KMS-11 (cell line): Measurements from ENCODE around the gene RP9.

Experiments
- H2AFZ ChIP-seq: fragments of 200-600 bp; sonication (generic); 2 replicates; pipeline ENCODE4 v1.6.1; 2016; ENCODE audit warnings: antibody characterized with exemption, mixed run types, low read depth
- H3K27ac ChIP-seq: fragments of 200-600 bp; sonication (generic); 2 replicates; pipeline ENCODE4 v1.6.1; 2016; ENCODE audit warnings: mild to moderate bottlenecking, mixed run types
- H3K27me3 ChIP-seq: fragments of 200-600 bp; sonication (generic); 2 replicates; pipeline ENCODE4 v1.6.1; 2017; ENCODE audit warnings: mild to moderate bottlenecking, low read depth, mixed run types, moderate library complexity; ENCODE audit not compliant: insufficient read depth
- H3K36me3 ChIP-seq: fragments of 200-600 bp; sonication (generic); 2 replicates; pipeline ENCODE4 v1.6.1; 2017; ENCODE audit warnings: mild to moderate bottlenecking, mixed run types; ENCODE audit not compliant: insufficient read depth
- H3K4me1 ChIP-seq: fragments of 200-600 bp; sonication (generic); 2 replicates; pipeline ENCODE4 v1.6.1; 2016; ENCODE audit warnings: mild to moderate bottlenecking, low read depth, mixed run types; ENCODE audit not compliant: poor library complexity, severe bottlenecking
- H3K4me2 ChIP-seq: fragments of 200-600 bp; sonication (generic); 2 replicates; pipeline ENCODE4 v1.7.0; 2016; ENCODE audit warnings: mild to moderate bottlenecking, mixed run types
- H3K4me3 ChIP-seq: fragments of 200-600 bp; sonication (generic); IDR thresholded peaks from 2 replicates; pipeline ENCODE4 v1.6.1; 2017; ENCODE audit warnings: low read depth, low read length, mixed read lengths; ENCODE audit not compliant: insufficient read depth
- H3K79me2 ChIP-seq: fragments of 200-600 bp; sonication (generic); 2 replicates; pipeline ENCODE4 v1.6.1; 2016; ENCODE audit warnings: low read depth, mixed run types; ENCODE audit not compliant: insufficient read depth
- H3K9ac ChIP-seq: fragments of 200-600 bp; sonication (generic); 2 replicates; pipeline ENCODE4 v1.6.1; 2016; ENCODE audit warnings: mild to moderate bottlenecking, mixed run types
- H4K20me1 ChIP-seq: fragments of 200-600 bp; sonication (generic); 2 replicates; pipeline ENCODE4 v1.6.1; 2016; ENCODE audit warnings: mild to moderate bottlenecking, mixed run types; ENCODE audit not compliant: insufficient read depth
- CTCF ChIP-seq: fragments of 200-600 bp; sonication (generic); conservative IDR thresholded peaks from 2 replicates; pipeline ENCODE4 v1.6.1; 2017; ENCODE audit warnings: low read depth, mild to moderate bottlenecking, antibody characterized with exemption, low read length, moderate library complexity, mixed read lengths

RP9 gene

GRCh38 chr7:33142585-33142984, 33.4 kb upstream of the RP9 start:
- no peak overlapping the region for H3K4me3 ChIP-seq

GRCh38 chr7:33137103-33137502, 27.9 kb upstream of the RP9 start:
- Histone ChIP-seq H3K4me1 (no peaks in the 10 kb centered on the region), H2AFZ (no peak overlapping the region), H4K20me1 (no peaks in the 10 kb centered on the region), H3K4me2 (no peak overlapping the region), H3K27me3 (no peaks in the 10 kb centered on the region), H3K4me3 (no peak overlapping the region), H3K36me3 (no peaks in the 10 kb centered on the region), H3K27ac (no peak overlapping the region), H3K79me2 (no peaks in the 10 kb centered on the region), H3K9ac (no peak overlapping the region)
- TF ChIP-seq CTCF = no peak

More at GRCh38 chr7:33142585-33142984, 33.4 kb upstream of the RP9 start:
- H3K79me2 ChIP-seq = no peaks in the 10 kb centered on the region
- H3K27ac ChIP-seq = no peak overlapping the region
- peaks cover 17% of the 10 kb centered on the region for H3K4me1 ChIP-seq
- no peaks in the 10 kb centered on the region for H3K36me3 ChIP-seq
- no peaks in the 10 kb centered on the region for H4K20me1 ChIP-seq
- no peak overlapping the region for H2AFZ ChIP-seq
- no peaks in the 10 kb centered on the region for H3K27me3 ChIP-seq
- TF ChIP-seq CTCF = no peak
- H3K9ac ChIP-seq = no peak overlapping the region
- H3K4me2 ChIP-seq = no peak overlapping the region

- H2AFZ ChIP-seq = peak overlapping the region; percentile 92
- no peaks in the 10 kb centered on the region for H3K27me3 ChIP-seq
- no peak overlapping the region for H3K27ac ChIP-seq
- peak overlapping the region; percentile 64 for H3K4me3 ChIP-seq
- 0 out of 2 replicates have a peak, but pooled peaks have one; percentile 3 for TF ChIP-seq CTCF
- H3K36me3 ChIP-seq = no peaks in the 10 kb centered on the region
- no peaks in the 10 kb centered on the region for H4K20me1 ChIP-seq
- no peaks in the 10 kb centered on the region for H3K79me2 ChIP-seq
- H3K4me1 ChIP-seq = peaks cover 14% of the 10 kb centered on the region
- H3K4me2 ChIP-seq = peak overlapping the region; percentile 81
- peak overlapping the region; percentile 35; the same call in 1 of the 2 replicates for H3K9ac ChIP-seq
Measured at GRCh38 chr7:33130184-33130583, 21.0 kb upstream of the RP9 start.

DNA sequence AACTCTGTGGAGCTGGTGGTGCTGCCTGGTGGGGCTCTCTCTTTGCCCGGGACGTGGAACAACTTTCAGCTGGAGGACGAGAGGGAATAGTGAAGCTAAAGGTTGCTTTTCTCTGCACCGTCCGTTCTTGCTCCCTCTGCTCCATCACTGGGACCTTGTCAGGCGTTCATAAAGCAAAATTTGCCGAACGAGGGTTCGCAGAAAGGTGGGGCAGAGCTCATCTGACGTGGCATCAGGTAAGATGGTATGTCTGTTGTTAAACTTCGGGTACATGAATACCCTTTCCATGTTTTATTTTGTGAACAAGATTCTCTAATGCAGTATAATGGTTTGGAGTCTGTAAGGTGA, 20.6 kb upstream of the RP9 start:
- no peak for TF ChIP-seq CTCF
- H2AFZ ChIP-seq = peak overlapping the region; percentile 92
- no peaks in the 10 kb centered on the region for H4K20me1 ChIP-seq
- H3K4me3 ChIP-seq = peak overlapping the region; percentile 64
- peak overlapping the region; percentile 81 for H3K4me2 ChIP-seq
- no peaks in the 10 kb centered on the region for H3K79me2 ChIP-seq
- no peak overlapping the region for H3K27ac ChIP-seq
- H3K4me1 ChIP-seq = peaks cover 14% of the 10 kb centered on the region
- peak overlapping the region; percentile 35; the same call in 1 of the 2 replicates for H3K9ac ChIP-seq
- H3K36me3 ChIP-seq = no peaks in the 10 kb centered on the region
- no peaks in the 10 kb centered on the region for H3K27me3 ChIP-seq
